C4-2B (cell line): ENCODE results near the gene C2CD3.

Experiments used
- H3K27ac ChIP-seq: fragments of 450-650 bp; 2 replicates; pipeline ENCODE4 v1.5.1; 2017
- ZFX ChIP-seq: fragments of 450-650 bp; IDR thresholded peaks from 2 replicates; pipeline ENCODE4 v1.6.1; 2017
- TF ChIP-seq, protein P1 (sequence below): fragments of 450-650 bp; conservative IDR thresholded peaks from 2 replicates; pipeline ENCODE4 v1.5.1; 2017; ENCODE audit warnings: mild to moderate bottlenecking

The C2CD3 gene

GRCh38 chr11:74001822-74002286 is 168.9 kb downstream of the C2CD3 start:
- H3K27ac ChIP-seq = no peak overlapping the region
- TF ChIP-seq, protein P1, sequence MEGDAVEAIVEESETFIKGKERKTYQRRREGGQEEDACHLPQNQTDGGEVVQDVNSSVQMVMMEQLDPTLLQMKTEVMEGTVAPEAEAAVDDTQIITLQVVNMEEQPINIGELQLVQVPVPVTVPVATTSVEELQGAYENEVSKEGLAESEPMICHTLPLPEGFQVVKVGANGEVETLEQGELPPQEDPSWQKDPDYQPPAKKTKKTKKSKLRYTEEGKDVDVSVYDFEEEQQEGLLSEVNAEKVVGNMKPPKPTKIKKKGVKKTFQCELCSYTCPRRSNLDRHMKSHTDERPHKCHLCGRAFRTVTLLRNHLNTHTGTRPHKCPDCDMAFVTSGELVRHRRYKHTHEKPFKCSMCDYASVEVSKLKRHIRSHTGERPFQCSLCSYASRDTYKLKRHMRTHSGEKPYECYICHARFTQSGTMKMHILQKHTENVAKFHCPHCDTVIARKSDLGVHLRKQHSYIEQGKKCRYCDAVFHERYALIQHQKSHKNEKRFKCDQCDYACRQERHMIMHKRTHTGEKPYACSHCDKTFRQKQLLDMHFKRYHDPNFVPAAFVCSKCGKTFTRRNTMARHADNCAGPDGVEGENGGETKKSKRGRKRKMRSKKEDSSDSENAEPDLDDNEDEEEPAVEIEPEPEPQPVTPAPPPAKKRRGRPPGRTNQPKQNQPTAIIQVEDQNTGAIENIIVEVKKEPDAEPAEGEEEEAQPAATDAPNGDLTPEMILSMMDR = no peak
- no peak for TF ChIP-seq ZFX

GRCh38 chr11:74000307-74001133 is 170.3 kb downstream of the C2CD3 start:
- TF ChIP-seq, protein P1 = no peak
- H3K27ac ChIP-seq = no peak overlapping the region

DNA sequence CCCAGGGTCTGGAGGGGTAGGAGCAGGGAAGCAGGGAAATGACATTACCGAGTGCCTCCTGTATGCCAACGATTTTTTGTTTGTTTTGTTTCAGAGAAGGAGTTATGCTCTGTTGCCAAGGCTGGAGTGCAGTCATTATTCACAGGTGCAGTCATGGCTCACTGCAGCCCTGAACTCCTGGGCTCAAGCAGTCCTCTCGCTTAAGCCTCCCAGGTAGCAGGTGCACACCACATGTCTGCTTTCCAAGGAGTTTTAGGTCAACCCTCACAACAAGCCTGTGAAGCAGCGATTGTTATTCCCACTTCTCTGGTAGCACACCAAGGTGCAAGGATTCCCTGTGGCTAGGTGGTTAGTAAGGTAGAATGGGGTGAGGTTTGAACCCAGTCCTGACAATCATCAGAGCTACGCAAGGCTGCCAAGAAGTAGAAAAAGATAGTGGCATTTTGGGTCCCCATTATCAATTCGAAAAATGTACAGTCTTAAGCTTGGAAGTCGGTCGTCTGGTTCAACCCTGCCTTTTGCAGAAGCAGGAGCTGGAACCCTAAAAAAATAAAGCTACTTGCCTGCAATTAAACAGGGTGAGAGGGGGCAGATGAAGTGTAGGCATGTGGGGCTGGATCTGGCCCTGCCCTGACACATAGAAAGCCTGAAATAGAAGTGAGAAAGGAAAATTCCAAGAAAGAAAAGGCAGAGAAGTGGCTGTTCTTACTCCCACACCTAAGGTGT is 171.1 kb downstream of the C2CD3 start:
- TF ChIP-seq ZFX = no peak
- TF ChIP-seq, protein P1 = no peak
- H3K27ac ChIP-seq = no peak overlapping the region

GRCh38 chr11:73998846-73999575 is 171.8 kb downstream of the C2CD3 start:
- H3K27ac ChIP-seq = no peak overlapping the region
- TF ChIP-seq ZFX = no peak
- TF ChIP-seq, protein P1 = no peak

- TF ChIP-seq, protein P1 = no peak
- TF ChIP-seq ZFX = no peak
- H3K27ac ChIP-seq = no peak overlapping the region
These were observed 173.6 kb downstream of the C2CD3 start for GRCh38 chr11:73997120-73997770.

DNA sequence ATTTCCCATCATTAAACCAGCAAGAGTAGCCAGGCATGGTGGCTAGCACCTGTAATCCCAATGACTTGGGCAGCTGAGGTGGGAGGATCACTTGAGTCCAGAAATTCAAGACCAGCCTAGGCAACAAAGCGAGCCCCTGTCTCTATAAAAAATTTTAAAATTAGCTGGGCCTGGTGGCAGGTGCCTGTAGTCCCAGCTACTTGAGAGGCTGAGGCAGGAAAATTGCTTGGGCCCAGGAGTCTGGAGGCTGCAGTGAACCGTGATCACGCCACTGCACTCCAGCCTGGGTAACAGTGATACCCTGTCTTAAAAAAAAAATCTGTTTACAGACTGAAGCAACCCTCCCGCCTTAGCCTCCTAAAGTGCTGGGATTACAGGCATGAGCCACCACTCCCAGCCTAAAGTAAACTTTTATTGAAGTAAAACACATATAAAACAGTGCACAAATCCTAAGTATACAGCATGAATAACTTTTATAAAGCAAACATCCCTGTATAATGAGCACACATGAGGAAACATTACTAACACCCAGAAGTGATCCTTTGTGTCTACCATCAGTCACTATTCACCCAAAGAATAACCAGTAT is 174.5 kb downstream of the C2CD3 start:
- peak overlapping the region; percentile 18; the same call in 1 of the 2 replicates for H3K27ac ChIP-seq
- TF ChIP-seq, protein P1 = no peak
- TF ChIP-seq ZFX = no peak
